HG03139 (cell line): Measurements from ENCODE around the gene PTPRM.

Source experiments
- ATAC-seq: cut with Tn5 transposase; IDR thresholded peaks from one replicate; pipeline ENCODE4 v1.9.1; 2021; ENCODE audit not compliant: unreplicated experiment

Gene PTPRM

GRCh38 chr18:8257851-8258434 lies 690.8 kb downstream of the PTPRM start:
- no peak for ATAC-seq

GRCh38 chr18:8260319-8260718 lies 693.2 kb downstream of the PTPRM start:
- ATAC-seq, result no peak

- no peak for ATAC-seq
Observed at GRCh38 chr18:8260827-8261226, 693.7 kb downstream of the PTPRM start.

- no peak for ATAC-seq
Observed at GRCh38 chr18:8261651-8262091, 694.6 kb downstream of the PTPRM start.

GRCh38 chr18:8262221-8262620 lies 695.1 kb downstream of the PTPRM start:
- ATAC-seq, result no peak

- no peak for ATAC-seq
Observed at GRCh38 chr18:8264116-8264515, 697.0 kb downstream of the PTPRM start.

GRCh38 chr18:8264861-8265411 lies 697.8 kb downstream of the PTPRM start:
- no peak for ATAC-seq

- ATAC-seq, result no peak
Observed at GRCh38 chr18:8272254-8272653, 705.1 kb downstream of the PTPRM start.

GRCh38 chr18:8274370-8274769 lies 707.3 kb downstream of the PTPRM start:
- ATAC-seq, result no peak

GRCh38 chr18:8276406-8276805 lies 709.3 kb downstream of the PTPRM start:
- ATAC-seq, result no peak

GRCh38 chr18:8277270-8277669 lies 710.2 kb downstream of the PTPRM start:
- no peak for ATAC-seq

GRCh38 chr18:8279346-8279745 lies 712.2 kb downstream of the PTPRM start:
- ATAC-seq, result no peak

- ATAC-seq, result no peak
Observed at GRCh38 chr18:8279781-8280330, 712.7 kb downstream of the PTPRM start.

- no peak for ATAC-seq
Observed at GRCh38 chr18:8283891-8284585, 716.9 kb downstream of the PTPRM start.

GRCh38 chr18:8286303-8286702 lies 719.2 kb downstream of the PTPRM start:
- ATAC-seq, result no peak

GRCh38 chr18:8287196-8287885 lies 720.2 kb downstream of the PTPRM start:
- ATAC-seq, result no peak

- ATAC-seq, result no peak
Observed at GRCh38 chr18:8288472-8289195, 721.5 kb downstream of the PTPRM start.

- no peak for ATAC-seq
Observed at GRCh38 chr18:8290435-8290834, 723.3 kb downstream of the PTPRM start.

- ATAC-seq, result no peak
Observed at GRCh38 chr18:8290913-8291312, 723.8 kb downstream of the PTPRM start.

GRCh38 chr18:8293184-8293583 lies 726.1 kb downstream of the PTPRM start:
- no peak for ATAC-seq
